ENCODE data around the gene IGFBP3. TPM values are rescaled to one million over a fixed set of nuclear protein-coding genes. Genes with fewer than 3 reads are reported as not detected.

Gene IGFBP3
- total and polyA plus RNA-seq, 2 of the 13 experiments (the other 11 are each of a cell fraction or from before 2014, with no cell fraction given), result 57.5 TPM; not detected in 1

DNA sequence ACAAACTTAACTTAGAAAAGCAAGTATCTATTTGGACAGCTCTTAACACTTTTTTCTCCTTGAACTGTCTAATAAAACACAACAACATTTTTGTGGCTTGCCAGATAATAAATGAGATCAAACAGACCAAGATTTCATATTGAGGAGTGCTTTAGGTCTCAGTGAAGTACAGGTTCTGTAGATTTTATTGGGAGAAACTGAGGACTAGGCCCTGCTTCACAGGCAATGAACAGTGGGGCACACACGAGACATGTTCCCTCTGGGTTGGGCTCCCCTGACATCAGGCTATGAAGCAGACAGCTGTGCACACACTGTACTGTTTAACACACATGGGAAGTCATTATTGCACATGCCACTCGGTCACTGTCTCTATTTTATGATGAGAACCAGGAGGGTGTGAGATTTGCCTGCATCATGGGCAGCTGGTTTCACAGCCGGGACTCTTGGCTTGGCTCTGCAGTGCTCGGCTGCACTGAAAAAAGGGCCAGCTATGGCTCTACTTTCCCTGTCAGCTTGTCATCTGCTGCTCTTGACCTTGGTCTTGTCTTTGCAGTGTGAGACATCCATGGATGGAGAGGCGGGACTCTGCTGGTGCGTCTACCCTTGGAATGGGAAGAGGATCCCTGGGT, 28.6 kb downstream of the IGFBP3 start (continued):
- TF ChIP-seq, protein P1, sequence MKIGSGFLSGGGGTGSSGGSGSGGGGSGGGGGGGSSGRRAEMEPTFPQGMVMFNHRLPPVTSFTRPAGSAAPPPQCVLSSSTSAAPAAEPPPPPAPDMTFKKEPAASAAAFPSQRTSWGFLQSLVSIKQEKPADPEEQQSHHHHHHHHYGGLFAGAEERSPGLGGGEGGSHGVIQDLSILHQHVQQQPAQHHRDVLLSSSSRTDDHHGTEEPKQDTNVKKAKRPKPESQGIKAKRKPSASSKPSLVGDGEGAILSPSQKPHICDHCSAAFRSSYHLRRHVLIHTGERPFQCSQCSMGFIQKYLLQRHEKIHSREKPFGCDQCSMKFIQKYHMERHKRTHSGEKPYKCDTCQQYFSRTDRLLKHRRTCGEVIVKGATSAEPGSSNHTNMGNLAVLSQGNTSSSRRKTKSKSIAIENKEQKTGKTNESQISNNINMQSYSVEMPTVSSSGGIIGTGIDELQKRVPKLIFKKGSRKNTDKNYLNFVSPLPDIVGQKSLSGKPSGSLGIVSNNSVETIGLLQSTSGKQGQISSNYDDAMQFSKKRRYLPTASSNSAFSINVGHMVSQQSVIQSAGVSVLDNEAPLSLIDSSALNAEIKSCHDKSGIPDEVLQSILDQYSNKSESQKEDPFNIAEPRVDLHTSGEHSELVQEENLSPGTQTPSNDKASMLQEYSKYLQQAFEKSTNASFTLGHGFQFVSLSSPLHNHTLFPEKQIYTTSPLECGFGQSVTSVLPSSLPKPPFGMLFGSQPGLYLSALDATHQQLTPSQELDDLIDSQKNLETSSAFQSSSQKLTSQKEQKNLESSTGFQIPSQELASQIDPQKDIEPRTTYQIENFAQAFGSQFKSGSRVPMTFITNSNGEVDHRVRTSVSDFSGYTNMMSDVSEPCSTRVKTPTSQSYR (CRISPR knock-in tag; IDR thresholded peaks at IDR 0.05; ENCODE audit: borderline replicate concordance), result no peak; the same call in 1 of the 2 replicates
- peak; percentile 73; the same call in 1 of the 2 replicates for TF ChIP-seq ZNF224 (CRISPR knock-in tag; IDR thresholded peaks at IDR 0.05)
- no peak for TF ChIP-seq ZNF234 (CRISPR knock-in tag; conservative IDR thresholded peaks at IDR 0.05)
- no peak for TF ChIP-seq ZFP36L2 (CRISPR knock-in tag; IDR thresholded peaks at IDR 0.05)
- TF ChIP-seq SP2 (CRISPR knock-in tag; IDR thresholded peaks at IDR 0.05), result no peak
- TF ChIP-seq, protein P2, sequence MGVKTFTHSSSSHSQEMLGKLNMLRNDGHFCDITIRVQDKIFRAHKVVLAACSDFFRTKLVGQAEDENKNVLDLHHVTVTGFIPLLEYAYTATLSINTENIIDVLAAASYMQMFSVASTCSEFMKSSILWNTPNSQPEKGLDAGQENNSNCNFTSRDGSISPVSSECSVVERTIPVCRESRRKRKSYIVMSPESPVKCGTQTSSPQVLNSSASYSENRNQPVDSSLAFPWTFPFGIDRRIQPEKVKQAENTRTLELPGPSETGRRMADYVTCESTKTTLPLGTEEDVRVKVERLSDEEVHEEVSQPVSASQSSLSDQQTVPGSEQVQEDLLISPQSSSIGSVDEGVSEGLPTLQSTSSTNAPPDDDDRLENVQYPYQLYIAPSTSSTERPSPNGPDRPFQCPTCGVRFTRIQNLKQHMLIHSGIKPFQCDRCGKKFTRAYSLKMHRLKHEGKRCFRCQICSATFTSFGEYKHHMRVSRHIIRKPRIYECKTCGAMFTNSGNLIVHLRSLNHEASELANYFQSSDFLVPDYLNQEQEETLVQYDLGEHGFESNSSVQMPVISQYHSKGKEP (CRISPR knock-in tag; IDR thresholded peaks at IDR 0.05), result no peak; the same call in 1 of the 2 replicates
- TF ChIP-seq ATF1 (CRISPR knock-in tag; IDR thresholded peaks at IDR 0.05), result no peak
- peak; percentile 88 for TF ChIP-seq ZNF724P (CRISPR knock-in tag; IDR thresholded peaks at IDR 0.05; ENCODE audit: borderline replicate concordance)
- no peak for TF ChIP-seq ZNF382 (CRISPR knock-in tag; IDR thresholded peaks at IDR 0.05; ENCODE audit: borderline replicate concordance)
- TF ChIP-seq ZNF570 (CRISPR knock-in tag; IDR thresholded peaks at IDR 0.05; ENCODE audit: borderline replicate concordance), result no peak
- 0 out of 2 replicates have a peak, but pooled peaks have one; percentile 23 for TF ChIP-seq BORCS8-MEF2B (CRISPR knock-in tag; IDR thresholded peaks at IDR 0.05)
- peak; percentile 48; the same call in 1 of the 2 replicates for TF ChIP-seq FOXJ3 (CRISPR knock-in tag; IDR thresholded peaks at IDR 0.05; ENCODE audit: borderline replicate concordance)
- no peak for TF ChIP-seq DMAP1 (CRISPR knock-in tag; IDR thresholded peaks at IDR 0.05)
- TF ChIP-seq, protein P3, sequence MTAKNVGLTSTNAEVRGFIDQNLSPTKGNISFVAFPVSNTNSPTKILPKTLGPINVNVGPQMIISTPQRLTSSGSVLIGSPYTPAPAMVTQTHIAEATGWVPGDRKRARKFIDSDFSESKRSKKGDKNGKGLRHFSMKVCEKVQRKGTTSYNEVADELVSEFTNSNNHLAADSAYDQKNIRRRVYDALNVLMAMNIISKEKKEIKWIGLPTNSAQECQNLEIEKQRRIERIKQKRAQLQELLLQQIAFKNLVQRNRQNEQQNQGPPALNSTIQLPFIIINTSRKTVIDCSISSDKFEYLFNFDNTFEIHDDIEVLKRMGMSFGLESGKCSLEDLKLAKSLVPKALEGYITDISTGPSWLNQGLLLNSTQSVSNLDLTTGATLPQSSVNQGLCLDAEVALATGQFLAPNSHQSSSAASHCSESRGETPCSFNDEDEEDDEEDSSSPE (CRISPR knock-in tag; IDR thresholded peaks at IDR 0.05), result no peak
- TF ChIP-seq ONECUT2 (CRISPR knock-in tag; IDR thresholded peaks at IDR 0.05), result no peak
- TF ChIP-seq ZNF468 (CRISPR knock-in tag; IDR thresholded peaks at IDR 0.05), result peak; percentile 61; the same call in 1 of the 2 replicates
- TF ChIP-seq ZNF30 (CRISPR knock-in tag; IDR thresholded peaks at IDR 0.05), result no peak
- TF ChIP-seq ZFP90 (CRISPR knock-in tag; IDR thresholded peaks at IDR 0.05; ENCODE audit: borderline replicate concordance), result no peak; the same call in none of the 2 replicates
- TF ChIP-seq HOXA7 (CRISPR knock-in tag; IDR thresholded peaks at IDR 0.05), result peak; percentile 97
- peak; percentile 55; the same call in 1 of the 2 replicates for TF ChIP-seq ZNF841 (CRISPR knock-in tag; IDR thresholded peaks at IDR 0.05; ENCODE audit: borderline replicate concordance)
- no peak for TF ChIP-seq CBX2 (IDR thresholded peaks at IDR 0.05; ENCODE audit: low read depth, low read length)
- no peak; the same call in 1 of the 2 replicates for TF ChIP-seq CBX2 (CRISPR knock-in tag; IDR thresholded peaks at IDR 0.05; ENCODE audit: low read depth)
- TF ChIP-seq RBM39 (IDR thresholded peaks at IDR 0.05; ENCODE audit: low read depth, low read length, poor library complexity, severe bottlenecking), result no peak
- TF ChIP-seq NR2C2 (CRISPR knock-in tag; IDR thresholded peaks at IDR 0.05; ENCODE audit: borderline replicate concordance), result no peak

Measured in HepG2 (cell line).